GM12878 (cell line): ENCODE results near the gene RIMBP2.

Experiments
- CEBPB ChIP-seq, 2 experiments: fragments of 150-350 bp in 1 of 2; IDR thresholded peaks; 2 replicates each; pipeline ENCODE4 v1.6.1; 2012 to 2014; ENCODE audit warnings: low read depth in 2 of 2, low read length in 2 of 2, borderline replicate concordance in 1 of 2, inconsistent platforms in 1 of 2
- CTCF ChIP-seq, 3 experiments: IDR thresholded peaks in 2 of 3; conservative IDR thresholded peaks in 1 of 3; 2 replicates each; pipeline ENCODE4 v1.5.1; 2011; ENCODE audit warnings: low read depth in 3 of 3, low read length in 3 of 3, mild to moderate bottlenecking in 3 of 3, control low read depth in 2 of 3, moderate library complexity in 2 of 3, inconsistent platforms in 1 of 3, mixed read lengths in 1 of 3; ENCODE audit not compliant: control insufficient read depth in 2 of 3, insufficient read depth in 1 of 3; ENCODE audit errors: extremely low read depth in 1 of 3
- FOS ChIP-seq: IDR thresholded peaks from 3 replicates; pipeline ENCODE4 v1.6.1; 2011; ENCODE audit warnings: borderline replicate concordance; ENCODE audit not compliant: insufficient read length; ENCODE audit errors: extremely low read depth
- MAX ChIP-seq: IDR thresholded peaks from 2 replicates; pipeline ENCODE4 v1.6.1; 2012; ENCODE audit warnings: low read depth, low read length, improper control_type of control experiment
- MTA3 ChIP-seq: IDR thresholded peaks from 2 replicates; pipeline ENCODE4 v1.6.1; 2012; ENCODE audit warnings: low read length, inconsistent platforms, borderline replicate concordance
- POLR2A ChIP-seq: IDR thresholded peaks from 2 replicates; pipeline ENCODE4 v1.6.1; 2011; ENCODE audit warnings: low read depth, mild to moderate bottlenecking, low read length

GRCh38 chr12:130523208-130523607 is 192.9 kb downstream of the RIMBP2 start:
- TF ChIP-seq CTCF (IDR thresholded peaks at IDR 0.05 in 2 of 3, conservative IDR thresholded peaks at IDR 0.05 in 1 of 3; ENCODE audit: control insufficient read depth in 2 of 3, extremely low read depth in 1 of 3, insufficient read depth in 1 of 3, low read depth in 3 of 3, low read length in 3 of 3) (no peak), FOS (no peak), MAX (no peak), CEBPB (IDR thresholded peaks at IDR 0.05; ENCODE audit: borderline replicate concordance in 1 of 2, low read depth in 2 of 2, low read length in 2 of 2) (no peak), POLR2A (no peak), MTA3 (no peak)
